ENCODE data around the gene IMMP2L.

Gene IMMP2L

GRCh38 chr7:111196655-111197054, 365.6 kb downstream of the IMMP2L start:
- no peak for DNase-seq

- DNase-seq: no peak
Measured at GRCh38 chr7:111192614-111193413, 369.5 kb downstream of the IMMP2L start.

- no peak for DNase-seq
Measured at GRCh38 chr7:111190804-111191203, 371.5 kb downstream of the IMMP2L start.

- DNase-seq: no peak
Measured at GRCh38 chr7:111184987-111185386, 377.3 kb downstream of the IMMP2L start.

- DNase-seq: no peak
Measured at GRCh38 chr7:111183321-111183720, 379.0 kb downstream of the IMMP2L start.

GRCh38 chr7:111180338-111180737, 382.0 kb downstream of the IMMP2L start:
- DNase-seq: no peak

GRCh38 chr7:111175908-111176441, 386.3 kb downstream of the IMMP2L start:
- DNase-seq: no peak

- DNase-seq: peak; percentile 59
Measured at GRCh38 chr7:111174510-111174909, 387.8 kb downstream of the IMMP2L start.

GRCh38 chr7:111173990-111174389, 388.3 kb downstream of the IMMP2L start:
- no peak for DNase-seq

- DNase-seq: no peak
Measured at GRCh38 chr7:111173528-111173927, 388.8 kb downstream of the IMMP2L start.

GRCh38 chr7:111172564-111173257, 389.6 kb downstream of the IMMP2L start:
- no peak for DNase-seq

GRCh38 chr7:111168182-111168581, 394.1 kb downstream of the IMMP2L start:
- peak; percentile 87 for DNase-seq

GRCh38 chr7:111164442-111164841, 397.9 kb downstream of the IMMP2L start:
- DNase-seq: no peak

GRCh38 chr7:111162692-111163091, 399.6 kb downstream of the IMMP2L start:
- no peak for DNase-seq

GRCh38 chr7:111160297-111160696, 402.0 kb downstream of the IMMP2L start:
- no peak for DNase-seq

GRCh38 chr7:111159426-111159825, 402.9 kb downstream of the IMMP2L start:
- no peak for DNase-seq

- no peak for DNase-seq
Measured at GRCh38 chr7:111150709-111151108, 411.6 kb downstream of the IMMP2L start.

GRCh38 chr7:111147708-111148533, 414.4 kb downstream of the IMMP2L start:
- no peak for DNase-seq

GRCh38 chr7:111146136-111146535, 416.2 kb downstream of the IMMP2L start:
- no peak for DNase-seq

GRCh38 chr7:111145472-111145871, 416.8 kb downstream of the IMMP2L start:
- DNase-seq: no peak

GRCh38 chr7:111140091-111140865, 422.0 kb downstream of the IMMP2L start:
- no peak for DNase-seq

- no peak for DNase-seq
Measured at GRCh38 chr7:111138586-111138985, 423.7 kb downstream of the IMMP2L start.

Measured in NCI-H2081 treated with DMSO at 0.1 percent for 48 hours (cell line).